Fibroblast of lung (primary cell): Measurements from ENCODE around the gene VSIG10L. TPM values are rescaled to one million over a fixed set of nuclear protein-coding genes. Genes with fewer than 3 reads are reported as not detected.

ENCODE experiments used
- DNase-seq, 2 donors: peaks; one replicate each; pipeline versions ENCODE4 v3.0.0 to v3.0.0-alpha.2; 2010; ENCODE audit warnings: low read depth in 2 of 2
- H2AFZ ChIP-seq: 2 replicates; pipeline ENCODE4 v1.5.1; 2012; ENCODE audit warnings: low read length, control low read depth, inconsistent platforms
- H3K27ac ChIP-seq: 2 replicates; pipeline ENCODE4 v1.5.1; 2011; ENCODE audit warnings: low read length, control low read depth; ENCODE audit not compliant: insufficient read depth
- H3K27me3 ChIP-seq: 2 replicates; pipeline ENCODE4 v1.5.1; 2011; ENCODE audit warnings: mild to moderate bottlenecking, low read length; ENCODE audit not compliant: control insufficient read depth, insufficient read depth
- H3K36me3 ChIP-seq: 2 replicates; pipeline ENCODE4 v1.5.1; 2011; ENCODE audit warnings: low read length; ENCODE audit not compliant: control insufficient read depth, insufficient read depth
- H3K4me1 ChIP-seq: 2 replicates; pipeline ENCODE4 v1.5.1; 2011; ENCODE audit warnings: low read length; ENCODE audit not compliant: control insufficient read depth, insufficient read depth; ENCODE audit errors: extremely low read depth
- H3K4me2 ChIP-seq: 2 replicates; pipeline ENCODE4 v1.5.1; 2011; ENCODE audit warnings: low read length, control low read depth; ENCODE audit not compliant: insufficient read depth; ENCODE audit errors: extremely low read depth
- H3K4me3 ChIP-seq, 4 experiments: fragments of 200-600 bp in 1 of 4; sonication (generic) in 1 of 4; replicated peaks in 1 of 4; 2 replicates each; pipeline ENCODE4 v1.5.1; 2011 to 2016; ENCODE audit warnings: low read length in 4 of 4, low read depth in 3 of 4, mild to moderate bottlenecking in 3 of 4, control low read depth in 2 of 4, inconsistent platforms in 1 of 4, mixed read lengths in 1 of 4; ENCODE audit not compliant: insufficient read depth in 1 of 4; ENCODE audit errors: control extremely low read depth in 1 of 4
- H3K79me2 ChIP-seq: 2 replicates; pipeline ENCODE4 v1.5.1; 2012; ENCODE audit warnings: mild to moderate bottlenecking, low read length, inconsistent platforms; ENCODE audit not compliant: control insufficient read depth, insufficient read depth
- H3K9ac ChIP-seq: 2 replicates; pipeline ENCODE4 v1.5.1; 2011; ENCODE audit warnings: mild to moderate bottlenecking, low read length, control low read depth; ENCODE audit not compliant: insufficient read depth
- H3K9me3 ChIP-seq: 2 replicates; pipeline ENCODE4 v1.5.1; 2012; ENCODE audit warnings: low read depth, low read length; ENCODE audit not compliant: control insufficient read depth, insufficient read depth
- H4K20me1 ChIP-seq: 2 replicates; pipeline ENCODE4 v1.5.1; 2011; ENCODE audit warnings: low read length; ENCODE audit not compliant: control insufficient read depth, insufficient read depth; ENCODE audit errors: extremely low read depth
- EZH2 ChIP-seq: IDR thresholded peaks from 2 replicates; pipeline ENCODE4 v1.5.1; 2012; ENCODE audit warnings: low read length, control low read depth, mild to moderate bottlenecking; ENCODE audit errors: missing control alignments
- polyA plus RNA-seq, 2 donors: library from polyadenylated mRNA; depleted of rRNA in 1 of 2; stranded (reverse) in 1 of 2; unstranded in 1 of 2; fragments of >200 nt; gene quantifications; 2 replicates each; pipeline ENCODE4 v1.2.1, GENCODE V29; 2011 to 2012; ENCODE audit warnings: missing spikeins in 1 of 2
- total RNA-seq: library from RNA; depleted of rRNA; stranded (reverse); fragments of >200 nt; gene quantifications from 2 replicates; pipeline ENCODE4 v1.2.1, GENCODE V29; 2014
- TF ChIP-seq, protein P1 (sequence below), 2 donors: IDR thresholded peaks in 1 of 2; conservative IDR thresholded peaks in 1 of 2; 1 replicate in 1 of 2; 2 replicates in 1 of 2; pipeline ENCODE4 v1.5.1; 2011 to 2012; ENCODE audit warnings: low read length in 2 of 2, control low read depth in 1 of 2, inconsistent platforms in 1 of 2, low read depth in 1 of 2, mild to moderate bottlenecking in 1 of 2

The VSIG10L gene
- total and polyA plus RNA-seq, 2 donors (not counting 1 experiment from before 2014, with no cell fraction given), result 0.33 to 0.66 TPM

DNA sequence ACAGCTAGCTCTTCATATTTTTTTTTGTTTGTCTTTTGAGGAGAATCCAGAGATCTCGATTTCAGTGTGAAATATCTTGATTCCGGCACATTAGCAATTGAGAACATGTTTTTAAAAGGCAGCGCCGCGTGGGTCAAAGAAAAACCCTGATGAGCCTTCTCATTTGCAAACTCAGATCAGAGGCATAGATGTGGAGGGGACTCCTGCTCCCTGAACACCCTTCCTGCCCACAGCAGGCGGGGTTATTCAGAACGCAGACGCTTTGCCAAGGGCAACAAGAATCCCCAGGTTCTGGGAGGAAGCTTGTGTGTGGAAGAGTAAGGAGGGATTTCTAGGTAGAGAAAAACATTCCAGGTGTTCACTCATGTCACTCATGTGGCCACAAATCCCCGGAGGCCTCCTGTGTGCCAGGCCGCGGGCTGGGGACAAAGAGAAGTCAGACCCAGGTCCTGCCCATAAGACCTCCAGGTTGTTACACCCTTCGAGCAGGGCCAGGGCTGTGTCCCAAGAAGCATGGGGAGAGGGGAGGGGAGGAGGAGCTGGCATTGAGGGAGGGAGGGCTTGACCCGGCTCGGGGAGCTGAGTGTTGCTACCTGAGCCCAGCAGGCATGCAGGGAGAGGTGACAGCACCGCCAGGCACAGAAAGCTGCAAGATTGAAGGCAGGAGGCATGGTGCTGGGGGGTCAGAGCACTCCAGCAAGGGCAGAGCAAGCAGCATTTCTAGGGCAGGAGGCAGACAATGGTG, 46.4 kb downstream of the VSIG10L start:
- Histone ChIP-seq H3K36me3 (no peaks in the 10 kb centered on the region), H4K20me1 (no peaks in the 10 kb centered on the region), H3K9ac (no peak overlapping the region), H3K9me3 (no peaks in the 10 kb centered on the region), H3K27me3 (no peaks in the 10 kb centered on the region), H3K4me3 (no peak overlapping the region), H3K4me1 (no peaks in the 10 kb centered on the region), H3K4me2 (no peak overlapping the region), H2AFZ (no peak overlapping the region), H3K79me2 (no peaks in the 10 kb centered on the region), H3K27ac (no peak overlapping the region)
- TF ChIP-seq, protein P1, sequence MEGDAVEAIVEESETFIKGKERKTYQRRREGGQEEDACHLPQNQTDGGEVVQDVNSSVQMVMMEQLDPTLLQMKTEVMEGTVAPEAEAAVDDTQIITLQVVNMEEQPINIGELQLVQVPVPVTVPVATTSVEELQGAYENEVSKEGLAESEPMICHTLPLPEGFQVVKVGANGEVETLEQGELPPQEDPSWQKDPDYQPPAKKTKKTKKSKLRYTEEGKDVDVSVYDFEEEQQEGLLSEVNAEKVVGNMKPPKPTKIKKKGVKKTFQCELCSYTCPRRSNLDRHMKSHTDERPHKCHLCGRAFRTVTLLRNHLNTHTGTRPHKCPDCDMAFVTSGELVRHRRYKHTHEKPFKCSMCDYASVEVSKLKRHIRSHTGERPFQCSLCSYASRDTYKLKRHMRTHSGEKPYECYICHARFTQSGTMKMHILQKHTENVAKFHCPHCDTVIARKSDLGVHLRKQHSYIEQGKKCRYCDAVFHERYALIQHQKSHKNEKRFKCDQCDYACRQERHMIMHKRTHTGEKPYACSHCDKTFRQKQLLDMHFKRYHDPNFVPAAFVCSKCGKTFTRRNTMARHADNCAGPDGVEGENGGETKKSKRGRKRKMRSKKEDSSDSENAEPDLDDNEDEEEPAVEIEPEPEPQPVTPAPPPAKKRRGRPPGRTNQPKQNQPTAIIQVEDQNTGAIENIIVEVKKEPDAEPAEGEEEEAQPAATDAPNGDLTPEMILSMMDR (conservative IDR thresholded peaks at IDR 0.05 in 1 of 2, IDR thresholded peaks at IDR 0.05 in 1 of 2; ENCODE audit: low read depth in 1 of 2, low read length in 2 of 2), result no peak
- no peak for TF ChIP-seq EZH2
- DNase-seq, result no peak

DNA sequence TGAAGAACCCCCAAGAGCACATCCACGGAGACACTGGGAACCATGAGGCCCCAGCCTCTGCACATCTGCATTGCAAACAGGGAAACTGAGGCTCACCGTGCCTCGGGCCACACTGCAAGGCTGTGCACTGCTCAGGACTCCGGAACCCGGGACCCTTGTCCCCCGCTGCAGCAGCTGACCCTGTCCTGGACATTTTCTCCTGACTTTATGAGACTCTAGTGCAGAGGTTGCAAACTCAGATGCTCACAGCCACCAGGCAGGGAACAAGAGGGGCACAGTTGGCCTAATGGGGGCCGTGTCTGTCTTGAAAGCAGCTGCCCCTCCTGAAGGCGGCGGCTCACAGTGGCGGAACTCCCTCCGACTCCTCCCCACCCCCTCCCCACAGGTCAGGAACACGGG, 47.0 kb downstream of the VSIG10L start:
- no peak for DNase-seq
- H3K27ac ChIP-seq, result no peak overlapping the region
- H3K36me3 ChIP-seq, result no peaks in the 10 kb centered on the region
- no peaks in the 10 kb centered on the region for H3K4me1 ChIP-seq
- TF ChIP-seq, protein P1 (conservative IDR thresholded peaks at IDR 0.05 in 1 of 2, IDR thresholded peaks at IDR 0.05 in 1 of 2; ENCODE audit: low read depth in 1 of 2, low read length in 2 of 2), result no peak
- TF ChIP-seq EZH2, result no peak
- H3K27me3 ChIP-seq, result no peaks in the 10 kb centered on the region
- H3K9ac ChIP-seq, result no peak overlapping the region
- H3K79me2 ChIP-seq, result no peaks in the 10 kb centered on the region
- H2AFZ ChIP-seq, result no peak overlapping the region
- H3K4me3 ChIP-seq, result no peak overlapping the region
- H3K4me2 ChIP-seq, result no peak overlapping the region
- H4K20me1 ChIP-seq, result no peaks in the 10 kb centered on the region
- H3K9me3 ChIP-seq, result no peaks in the 10 kb centered on the region

DNA sequence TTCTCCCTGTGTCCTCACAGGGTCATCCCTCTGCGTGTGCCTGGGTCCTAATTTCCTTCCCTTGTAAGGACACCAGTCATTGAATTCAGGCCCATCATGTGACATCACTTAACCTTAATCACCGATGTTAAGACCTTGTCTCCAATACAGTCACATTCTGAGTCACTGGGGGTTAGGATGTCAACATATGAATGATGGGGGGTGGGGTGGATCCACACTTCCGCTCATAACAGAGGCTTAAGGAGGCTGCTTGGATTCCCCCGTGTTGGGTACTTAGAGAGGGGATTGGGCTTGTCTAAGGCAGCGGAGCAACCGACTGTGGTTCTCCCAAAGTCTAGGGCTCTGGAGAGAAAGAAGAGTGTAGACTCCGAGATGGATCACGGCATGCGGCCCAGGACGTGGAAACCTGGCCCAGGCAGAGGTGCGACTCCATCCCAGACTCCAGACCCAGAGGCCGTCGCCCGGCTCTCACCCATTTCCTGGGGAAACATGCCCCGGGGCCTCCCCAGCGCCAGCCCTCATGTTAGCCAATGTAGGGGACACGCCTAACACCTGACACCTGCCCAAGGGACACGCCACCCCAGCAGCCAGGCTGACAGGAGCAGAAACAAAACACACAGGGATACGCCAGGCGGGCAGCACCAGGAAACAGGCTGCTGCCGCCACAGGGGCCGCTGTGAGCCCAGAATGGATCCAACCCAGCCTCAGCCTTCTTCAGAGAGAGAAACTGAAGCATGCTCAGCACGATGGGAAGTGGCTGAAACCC, 47.5 kb downstream of the VSIG10L start:
- no peaks in the 10 kb centered on the region for H3K27me3 ChIP-seq
- no peak overlapping the region for H3K9ac ChIP-seq
- H2AFZ ChIP-seq, result no peak overlapping the region
- H3K36me3 ChIP-seq, result no peaks in the 10 kb centered on the region
- no peaks in the 10 kb centered on the region for H4K20me1 ChIP-seq
- DNase-seq, result no peak
- H3K4me1 ChIP-seq, result no peaks in the 10 kb centered on the region
- TF ChIP-seq, protein P1 (conservative IDR thresholded peaks at IDR 0.05 in 1 of 2, IDR thresholded peaks at IDR 0.05 in 1 of 2; ENCODE audit: low read depth in 1 of 2, low read length in 2 of 2), result no peak
- no peak for TF ChIP-seq EZH2
- no peak overlapping the region for H3K4me3 ChIP-seq
- H3K27ac ChIP-seq, result no peak overlapping the region
- H3K9me3 ChIP-seq, result no peaks in the 10 kb centered on the region
- H3K4me2 ChIP-seq, result no peak overlapping the region
- no peaks in the 10 kb centered on the region for H3K79me2 ChIP-seq
